BLaER1 (cell line): ENCODE data around the gene TRMT61A.

ENCODE experiments used
- H3K27ac ChIP-seq: shearing (Covaris generic); formaldehyde crosslinking; 2 replicates; pipeline ENCODE4 v1.8.1; 2022
- H3K27me3 ChIP-seq: shearing (Covaris generic); formaldehyde crosslinking; 2 replicates; pipeline ENCODE4 v1.8.1; 2022
- H3K36me3 ChIP-seq: shearing (Covaris generic); formaldehyde crosslinking; 2 replicates; pipeline ENCODE4 v1.8.1; 2022
- H3K4me1 ChIP-seq: shearing (Covaris generic); formaldehyde crosslinking; 2 replicates; pipeline ENCODE4 v1.8.1; 2022
- H3K4me2 ChIP-seq: shearing (Covaris generic); formaldehyde crosslinking; 2 replicates; pipeline ENCODE4 v1.8.1; 2022
- H3K4me3 ChIP-seq: shearing (Covaris generic); formaldehyde crosslinking; 2 replicates; pipeline ENCODE4 v1.8.1; 2022
- H3K9ac ChIP-seq: shearing (Covaris generic); formaldehyde crosslinking; 2 replicates; pipeline ENCODE4 v1.8.1; 2022
- H3K9me3 ChIP-seq: shearing (Covaris generic); formaldehyde crosslinking; 2 replicates; pipeline ENCODE4 v1.8.1; 2022
- H4K20me1 ChIP-seq: shearing (Covaris generic); formaldehyde crosslinking; 2 replicates; pipeline ENCODE4 v1.8.1; 2022
- Cebpa-rat ChIP-seq: shearing (Covaris generic); IDR thresholded peaks from 2 replicates; pipeline ENCODE4 v1.8.1; 2022

The TRMT61A gene

DNA sequence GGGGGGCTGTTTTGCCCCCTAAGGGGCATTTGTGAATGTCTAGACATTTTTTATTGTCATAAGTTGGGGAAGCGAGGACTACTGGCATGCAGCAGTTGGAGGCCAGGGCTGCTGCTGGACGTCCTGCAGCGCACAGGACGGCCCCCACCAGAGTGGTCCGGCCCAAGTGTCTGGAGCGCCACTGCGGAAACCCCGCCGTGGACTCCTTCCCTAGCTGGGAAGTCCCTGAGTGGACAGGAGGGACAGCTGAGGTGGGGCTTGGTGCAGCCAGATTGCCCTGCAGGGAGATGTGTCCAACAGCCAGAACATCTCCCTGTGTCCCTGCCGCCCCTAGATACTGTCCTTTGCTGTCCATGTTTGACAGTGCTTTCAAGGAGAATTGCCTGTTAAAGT lies 11.8 kb upstream of the TRMT61A start:
- no peak overlapping the region for H3K4me3 ChIP-seq
- H3K9me3 ChIP-seq: no peaks in the 10 kb centered on the region
- H4K20me1 ChIP-seq: no peaks in the 10 kb centered on the region; the same call in 1 of the 2 replicates
- peaks cover 87% of the 10 kb centered on the region for H3K4me1 ChIP-seq
- H3K27ac ChIP-seq: 0 out of 2 replicates have a peak overlapping the region, but pooled peaks have one; percentile 22
- H3K27me3 ChIP-seq: peaks cover 17% of the 10 kb centered on the region
- no peak for TF ChIP-seq Cebpa-rat
- H3K36me3 ChIP-seq: no peaks in the 10 kb centered on the region
- 0 out of 2 replicates have a peak overlapping the region, but pooled peaks have one; percentile 17 for H3K9ac ChIP-seq
- no peak overlapping the region for H3K4me2 ChIP-seq

DNA sequence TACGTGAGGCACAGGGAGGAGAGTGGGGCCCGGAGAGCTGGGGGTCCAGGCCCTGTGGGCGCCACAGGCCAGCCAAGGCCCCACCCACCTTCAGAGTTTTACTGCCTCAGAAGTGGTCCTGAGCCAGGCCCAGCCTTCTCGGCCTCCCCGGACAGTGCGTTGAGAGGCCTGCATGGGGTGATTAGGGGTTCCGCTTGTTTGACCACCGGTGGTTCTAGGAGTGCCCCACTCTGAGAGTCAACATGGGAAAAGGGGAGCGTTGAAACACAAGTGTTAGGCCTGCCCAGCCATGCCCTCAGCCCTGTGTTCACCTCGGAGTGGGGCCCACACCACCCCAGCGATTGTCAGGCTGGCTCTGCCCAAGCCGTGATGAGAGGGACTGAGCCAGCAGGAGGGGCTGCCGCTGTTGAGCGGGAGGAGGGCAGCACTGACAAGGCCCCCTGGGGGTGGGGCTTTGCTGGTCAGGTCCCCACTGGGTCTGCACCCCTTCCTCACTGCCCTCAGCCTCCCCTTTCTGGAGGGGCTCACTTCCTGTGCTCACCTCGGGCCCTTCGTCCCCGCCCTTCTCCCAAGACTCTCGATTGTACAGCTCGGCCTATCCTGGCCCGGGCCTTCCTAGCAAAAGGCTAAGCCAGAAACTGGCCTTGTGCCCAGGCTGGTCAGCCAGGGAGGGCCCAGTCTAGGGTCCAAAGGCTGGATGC lies 11.1 kb upstream of the TRMT61A start:
- H3K4me2 ChIP-seq: no peak overlapping the region
- H3K27me3 ChIP-seq: peaks cover 24% of the 10 kb centered on the region
- H3K9me3 ChIP-seq: no peaks in the 10 kb centered on the region
- no peaks in the 10 kb centered on the region for H3K36me3 ChIP-seq
- H3K9ac ChIP-seq: peak overlapping the region; percentile 38; the same call in 1 of the 2 replicates
- H3K4me3 ChIP-seq: no peak overlapping the region
- peaks cover 4% of the 10 kb centered on the region for H4K20me1 ChIP-seq
- H3K27ac ChIP-seq: 0 out of 2 replicates have a peak overlapping the region, but pooled peaks have one; percentile 30
- no peak for TF ChIP-seq Cebpa-rat
- H3K4me1 ChIP-seq: peaks cover 87% of the 10 kb centered on the region

GRCh38 chr14:103518422-103519042 lies 10.5 kb upstream of the TRMT61A start:
- H3K4me1 ChIP-seq: peaks cover 85% of the 10 kb centered on the region
- no peak for TF ChIP-seq Cebpa-rat
- 0 out of 2 replicates have a peak overlapping the region, but pooled peaks have one; percentile 16 for H3K4me3 ChIP-seq
- peaks cover 11% of the 10 kb centered on the region for H4K20me1 ChIP-seq
- H3K9me3 ChIP-seq: no peaks in the 10 kb centered on the region
- H3K36me3 ChIP-seq: no peaks in the 10 kb centered on the region
- H3K4me2 ChIP-seq: peak overlapping the region; percentile 83
- H3K9ac ChIP-seq: peak overlapping the region; percentile 38; the same call in 1 of the 2 replicates
- H3K27ac ChIP-seq: peak overlapping the region; percentile 57; the same call in 1 of the 2 replicates
- peaks cover 31% of the 10 kb centered on the region for H3K27me3 ChIP-seq

DNA sequence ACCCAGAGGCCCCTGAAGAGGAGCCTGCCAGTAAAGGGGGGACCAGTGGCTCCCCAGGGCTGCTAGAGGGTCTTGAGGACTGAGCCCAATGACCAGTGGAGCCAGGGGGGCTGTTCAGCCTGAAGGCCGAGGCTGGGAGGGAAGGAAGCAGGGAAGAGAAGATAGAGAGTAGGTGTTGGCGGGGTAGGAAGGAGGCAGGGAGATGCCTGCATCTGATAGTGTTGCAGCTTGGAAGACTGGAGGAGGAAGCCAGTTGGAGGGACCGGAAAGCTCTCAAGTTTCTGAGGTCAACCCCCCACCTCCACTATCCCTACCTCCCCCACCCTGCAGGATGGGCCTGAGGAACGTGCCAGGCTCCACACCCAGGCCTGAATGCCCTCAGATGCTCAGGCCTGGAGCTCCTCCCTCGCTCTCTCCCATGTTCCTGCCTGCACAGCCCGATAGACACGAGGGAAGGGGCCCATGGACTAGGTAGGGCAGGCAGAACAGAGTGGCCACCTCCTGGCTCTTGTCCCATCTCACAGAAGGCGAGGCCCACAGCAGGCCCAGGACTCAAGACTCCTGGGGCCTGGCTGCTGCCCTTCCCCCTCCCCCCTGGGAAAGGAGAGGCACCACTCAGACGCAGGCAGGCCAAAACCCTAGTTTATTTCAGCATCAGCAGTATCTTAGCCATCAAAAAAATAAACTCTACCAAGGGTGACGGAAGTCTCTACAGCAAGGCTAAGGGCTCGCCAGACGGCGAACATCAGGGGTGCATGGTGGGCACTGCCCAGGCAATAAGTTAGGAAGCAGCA lies 9.8 kb upstream of the TRMT61A start:
- peaks cover 12% of the 10 kb centered on the region for H4K20me1 ChIP-seq
- H3K27ac ChIP-seq: peak overlapping the region; percentile 57
- H3K36me3 ChIP-seq: no peaks in the 10 kb centered on the region
- H3K9me3 ChIP-seq: no peaks in the 10 kb centered on the region
- 0 out of 2 replicates have a peak overlapping the region, but pooled peaks have one; percentile 16 for H3K4me3 ChIP-seq
- H3K4me2 ChIP-seq: peak overlapping the region; percentile 83
- no peak overlapping the region for H3K9ac ChIP-seq
- no peak for TF ChIP-seq Cebpa-rat
- peaks cover 38% of the 10 kb centered on the region for H3K27me3 ChIP-seq
- H3K4me1 ChIP-seq: peaks cover 79% of the 10 kb centered on the region

- no peak overlapping the region for H3K9ac ChIP-seq
- no peak overlapping the region for H3K27ac ChIP-seq
- peak overlapping the region; percentile 72 for H3K4me3 ChIP-seq
- H3K4me2 ChIP-seq: peak overlapping the region; percentile 83
- no peak for TF ChIP-seq Cebpa-rat
- H3K4me1 ChIP-seq: peaks cover 78% of the 10 kb centered on the region
- H3K36me3 ChIP-seq: no peaks in the 10 kb centered on the region
- H4K20me1 ChIP-seq: peaks cover 12% of the 10 kb centered on the region
- no peaks in the 10 kb centered on the region for H3K9me3 ChIP-seq
- H3K27me3 ChIP-seq: peaks cover 44% of the 10 kb centered on the region
Observed at GRCh38 chr14:103519837-103520212, 9.2 kb upstream of the TRMT61A start.

DNA sequence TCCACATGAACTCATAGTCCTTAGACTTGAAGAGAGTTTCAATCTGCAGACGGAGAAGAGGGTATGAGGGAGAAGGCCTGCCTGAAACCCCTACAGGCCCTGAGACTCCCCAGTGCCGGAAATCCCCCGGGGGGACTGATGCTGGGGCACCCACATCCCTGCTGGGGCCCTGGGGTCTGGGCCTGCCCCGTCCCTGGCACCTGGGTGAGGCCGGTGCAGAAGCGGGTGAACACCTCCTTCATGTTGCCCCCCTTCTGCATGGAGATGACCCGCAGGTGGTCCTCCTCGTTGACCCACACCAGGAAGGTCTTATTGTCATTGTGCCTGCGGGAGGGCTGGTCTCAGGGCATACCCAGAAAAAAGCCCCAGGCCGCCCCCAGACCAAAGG lies 8.7 kb upstream of the TRMT61A start:
- peaks cover 44% of the 10 kb centered on the region for H3K27me3 ChIP-seq
- H3K4me3 ChIP-seq: peak overlapping the region; percentile 72
- no peaks in the 10 kb centered on the region for H3K9me3 ChIP-seq
- peaks cover 74% of the 10 kb centered on the region for H3K4me1 ChIP-seq
- peaks cover 12% of the 10 kb centered on the region for H4K20me1 ChIP-seq
- no peak for TF ChIP-seq Cebpa-rat
- H3K27ac ChIP-seq: peak overlapping the region; percentile 65; the same call in 1 of the 2 replicates
- H3K4me2 ChIP-seq: peak overlapping the region; percentile 83
- H3K9ac ChIP-seq: peak overlapping the region; percentile 71; the same call in 1 of the 2 replicates
- H3K36me3 ChIP-seq: no peaks in the 10 kb centered on the region

GRCh38 chr14:103520657-103521437 lies 8.1 kb upstream of the TRMT61A start:
- Histone ChIP-seq H3K4me3 (peak overlapping the region; percentile 72), H3K9ac (peak overlapping the region; percentile 71), H3K9me3 (no peaks in the 10 kb centered on the region), H3K4me2 (peak overlapping the region; percentile 83), H3K27me3 (peaks cover 44% of the 10 kb centered on the region), H3K36me3 (no peaks in the 10 kb centered on the region), H4K20me1 (peaks cover 12% of the 10 kb centered on the region), H3K27ac (peak overlapping the region; percentile 65), H3K4me1 (peaks cover 68% of the 10 kb centered on the region)
- no peak for TF ChIP-seq Cebpa-rat

DNA sequence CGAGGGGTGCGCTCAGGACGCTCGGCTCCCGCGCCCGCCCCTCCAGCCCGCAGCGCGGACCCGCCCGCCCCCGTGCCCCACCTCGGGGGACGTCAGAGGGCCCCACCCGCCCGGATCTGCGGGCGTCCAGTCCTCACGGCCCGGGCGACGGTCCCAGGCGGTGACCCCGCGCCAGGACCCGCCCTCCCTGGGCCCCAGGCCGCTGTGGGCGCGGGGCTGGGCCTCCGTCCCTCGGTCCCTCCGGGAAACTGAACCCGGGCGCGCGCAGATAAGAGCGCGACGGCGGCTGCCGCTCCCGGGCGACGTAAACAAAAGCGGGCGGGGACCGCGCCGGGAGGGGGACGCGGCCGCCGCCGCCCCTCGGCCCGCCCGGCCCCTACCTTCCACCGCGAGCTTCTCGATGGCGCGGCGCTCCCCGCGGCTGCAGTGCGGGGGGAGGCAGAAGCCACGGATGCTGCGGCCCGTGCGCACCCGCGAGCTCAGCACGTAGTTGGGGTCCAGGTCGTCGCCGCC lies 7.5 kb upstream of the TRMT61A start:
- Histone ChIP-seq H3K36me3 (no peaks in the 10 kb centered on the region), H3K4me2 (peak overlapping the region; percentile 83), H3K4me3 (peak overlapping the region; percentile 72), H3K4me1 (peaks cover 66% of the 10 kb centered on the region), H3K9ac (peak overlapping the region; percentile 71), H3K27ac (peak overlapping the region; percentile 65; the same call in 1 of the 2 replicates), H4K20me1 (peaks cover 12% of the 10 kb centered on the region), H3K9me3 (no peaks in the 10 kb centered on the region), H3K27me3 (peaks cover 46% of the 10 kb centered on the region)
- no peak for TF ChIP-seq Cebpa-rat
